Stomach smooth muscle (tissue), 2 donors: ENCODE data around the gene RPTOR.

ENCODE experiments used
- H3K27ac ChIP-seq: one replicate; pipeline ENCODE4 v1.7.0; 2013; ENCODE audit warnings: mild to moderate bottlenecking, low read length, inconsistent platforms
- H3K27me3 ChIP-seq, 2 donors: one replicate each; pipeline ENCODE4 v1.7.0; 2013; ENCODE audit warnings: low read length in 2 of 2; ENCODE audit not compliant: insufficient read depth in 2 of 2, control insufficient read depth in 1 of 2
- H3K36me3 ChIP-seq, 2 donors: one replicate each; pipeline ENCODE4 v1.7.0; 2013; ENCODE audit warnings: low read length in 2 of 2; ENCODE audit not compliant: control insufficient read depth in 2 of 2, insufficient read depth in 2 of 2
- H3K4me1 ChIP-seq: one replicate; pipeline ENCODE4 v1.7.0; 2013; ENCODE audit warnings: low read length; ENCODE audit not compliant: control insufficient read depth, insufficient read depth
- H3K4me3 ChIP-seq, 2 donors: one replicate each; pipeline ENCODE4 v1.7.0; 2013; ENCODE audit warnings: low read length in 2 of 2
- H3K9ac ChIP-seq, 2 donors: one replicate each; pipeline ENCODE4 v1.7.0; 2013; ENCODE audit warnings: low read length in 2 of 2, mild to moderate bottlenecking in 1 of 2
- H3K9me3 ChIP-seq, 2 donors: one replicate each; pipeline ENCODE4 v1.7.0; 2013; ENCODE audit warnings: low read length in 2 of 2; ENCODE audit not compliant: control insufficient read depth in 2 of 2
- donor health status: healthy.
- donor health status: Pancreatic carcinoma.

Gene RPTOR

DNA sequence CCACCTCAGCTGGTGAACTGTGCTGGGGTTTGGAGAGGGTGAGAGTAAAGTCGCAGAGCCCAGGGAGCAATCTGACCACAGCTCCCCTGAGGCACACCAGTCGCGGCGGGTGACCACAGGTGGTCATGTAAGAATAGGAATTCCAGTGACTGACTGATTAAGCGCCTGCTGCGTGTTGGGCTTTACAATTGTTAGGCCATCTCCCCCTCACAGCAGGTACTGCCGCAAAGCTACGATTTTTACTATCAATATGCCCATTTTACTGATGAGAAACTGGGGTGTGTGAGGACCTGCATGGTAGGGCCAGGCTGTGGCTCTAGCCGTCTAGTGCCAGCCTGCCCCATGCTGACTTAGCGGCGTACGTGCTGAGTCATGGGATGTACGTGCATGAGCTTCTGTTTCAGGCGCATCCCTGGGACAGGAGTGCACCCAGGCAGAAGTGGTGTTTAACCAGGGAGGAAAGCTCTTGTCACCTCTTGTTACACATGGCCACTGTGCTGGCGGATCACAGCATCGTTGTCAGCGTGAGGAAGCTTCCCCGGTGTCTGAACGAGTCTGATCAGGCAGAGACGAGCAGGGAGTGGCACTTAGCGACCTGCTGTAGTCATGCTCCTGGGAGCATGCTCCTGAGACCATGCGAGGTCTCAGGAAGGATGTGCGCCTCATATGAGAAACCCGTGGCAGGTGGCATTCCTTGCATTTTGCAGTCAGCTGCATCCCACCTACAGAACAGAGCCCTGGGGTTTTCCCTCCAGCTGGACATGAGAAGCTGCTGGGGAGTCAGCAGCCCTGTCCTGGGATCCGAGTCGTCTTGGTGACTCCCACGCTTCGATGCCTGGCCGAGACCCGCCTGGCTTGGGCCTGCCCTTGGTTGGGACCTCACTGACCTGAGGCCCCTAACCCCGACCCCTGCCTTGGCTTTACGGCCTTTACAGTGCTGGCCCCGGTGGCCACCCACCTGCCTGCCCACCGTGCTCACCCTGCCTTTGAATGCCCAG is 283.3 kb downstream of the RPTOR start:
- Histone ChIP-seq H3K4me1 (peaks cover 8% of the 10 kb centered on the region), H3K36me3 (peaks cover 1 to 10% of the 10 kb centered on the region in 2 donors), H3K9me3 (no peaks in the 10 kb centered on the region), H3K27me3 (no peaks in the 10 kb centered on the region), H3K27ac (no peak overlapping the region), H3K9ac (no peak overlapping the region), H3K4me3 (no peak overlapping the region)

DNA sequence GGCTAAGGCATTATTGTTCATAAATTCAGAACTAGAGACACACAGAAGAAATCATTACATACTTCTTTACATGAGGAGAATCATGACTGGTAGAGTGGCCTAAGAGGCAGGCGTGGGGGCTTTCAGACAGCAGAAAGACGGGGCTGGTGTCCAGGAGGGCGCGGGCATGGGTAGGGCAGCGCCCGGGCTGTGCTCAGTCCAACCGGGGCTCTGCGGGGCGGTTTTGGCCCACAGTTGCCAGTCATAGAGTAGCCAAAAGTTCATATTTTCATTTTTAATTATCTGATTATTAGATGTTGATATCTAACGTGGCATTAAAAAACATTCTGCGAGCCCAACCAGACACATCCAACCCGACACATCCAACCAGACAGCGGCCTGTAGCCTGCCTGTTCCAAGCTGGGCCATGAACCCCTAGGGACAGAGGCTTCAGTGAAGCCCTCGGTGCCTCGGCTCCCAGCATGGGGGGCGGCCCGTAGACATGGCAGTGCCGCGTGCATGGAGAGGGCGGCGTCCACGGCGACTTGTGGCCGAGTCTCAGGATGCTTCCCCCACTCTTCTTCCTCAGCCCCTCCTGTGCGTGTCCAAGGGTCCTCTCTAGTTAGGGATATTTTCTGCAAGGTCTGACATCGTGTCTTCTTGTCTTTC is 284.7 kb downstream of the RPTOR start:
- no peak overlapping the region for H3K9ac ChIP-seq
- no peak overlapping the region for H3K27ac ChIP-seq
- peaks cover 18% of the 10 kb centered on the region for H3K4me1 ChIP-seq
- no peaks in the 10 kb centered on the region for H3K27me3 ChIP-seq
- peaks cover 0 to 10% of the 10 kb centered on the region in 2 donors for H3K36me3 ChIP-seq
- no peaks in the 10 kb centered on the region for H3K9me3 ChIP-seq
- H3K4me3 ChIP-seq: no peak overlapping the region

DNA sequence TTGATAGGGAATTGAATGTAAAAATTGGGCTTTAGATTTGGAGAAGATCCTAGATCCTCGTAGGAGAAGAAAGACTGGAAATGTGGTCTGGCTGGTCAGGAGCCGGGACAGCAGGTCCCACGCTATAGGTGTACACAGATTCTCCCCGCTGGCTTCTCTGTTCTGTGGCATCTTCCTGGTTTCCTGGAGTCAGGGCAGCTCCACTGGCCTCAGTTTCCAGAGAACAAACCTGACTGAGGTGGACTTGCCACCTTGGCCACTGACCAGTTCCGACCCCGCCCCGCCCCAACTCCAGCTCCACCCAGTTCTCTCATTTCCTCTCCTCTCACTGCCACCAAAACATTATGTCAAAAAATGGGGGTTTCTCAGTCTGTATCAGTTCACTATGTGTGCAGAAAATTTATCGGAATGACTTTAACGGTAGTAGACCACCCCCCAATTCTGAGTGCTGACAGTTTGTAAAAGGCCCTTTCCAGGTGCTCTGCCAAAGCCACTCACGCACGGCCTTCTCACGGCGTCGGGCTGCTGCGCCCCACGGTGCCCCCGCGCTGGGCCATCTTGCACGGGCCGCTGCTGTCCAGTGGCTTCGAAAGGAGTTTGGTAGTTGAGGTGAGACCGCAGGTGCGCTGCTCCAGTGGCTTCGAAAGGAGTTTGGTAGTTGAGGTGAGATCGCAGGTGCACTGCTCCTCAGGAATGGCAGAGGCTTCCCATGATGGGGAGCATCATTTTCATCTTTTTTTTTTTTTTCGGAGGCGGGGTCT is 285.6 kb downstream of the RPTOR start:
- Histone ChIP-seq H3K27me3 (no peaks in the 10 kb centered on the region), H3K9me3 (no peaks in the 10 kb centered on the region), H3K4me1 (peaks cover 18% of the 10 kb centered on the region), H3K27ac (no peak overlapping the region), H3K9ac (no peak overlapping the region), H3K4me3 (no peak overlapping the region), H3K36me3 (peaks cover 0 to 8% of the 10 kb centered on the region in 2 donors)

DNA sequence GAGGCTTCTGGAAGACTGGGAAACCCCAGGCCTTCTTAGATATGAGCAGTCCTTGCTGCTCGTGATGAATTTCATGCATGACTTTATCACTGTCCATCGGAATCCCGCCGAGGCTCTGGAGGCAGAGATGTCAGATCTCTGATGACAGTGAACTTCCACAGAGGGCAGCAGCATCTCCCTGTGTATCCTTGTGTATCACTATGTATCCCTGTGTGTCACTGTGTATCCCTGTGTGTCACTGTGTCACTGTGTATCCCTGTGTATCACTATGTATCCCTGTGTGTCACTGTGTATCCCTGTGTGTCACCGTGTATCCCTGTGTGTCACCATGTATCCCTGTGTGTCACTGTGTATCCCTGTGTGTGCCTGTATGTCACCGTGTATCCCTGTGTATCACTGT is 286.9 kb downstream of the RPTOR start:
- Histone ChIP-seq H3K9me3 (no peaks in the 10 kb centered on the region), H3K27ac (peak overlapping the region; percentile 89), H3K27me3 (no peaks in the 10 kb centered on the region), H3K4me3 (no peak overlapping the region), H3K36me3 (peaks cover 0 to 5% of the 10 kb centered on the region in 2 donors), H3K9ac (no peak overlapping the region), H3K4me1 (peaks cover 18% of the 10 kb centered on the region)

DNA sequence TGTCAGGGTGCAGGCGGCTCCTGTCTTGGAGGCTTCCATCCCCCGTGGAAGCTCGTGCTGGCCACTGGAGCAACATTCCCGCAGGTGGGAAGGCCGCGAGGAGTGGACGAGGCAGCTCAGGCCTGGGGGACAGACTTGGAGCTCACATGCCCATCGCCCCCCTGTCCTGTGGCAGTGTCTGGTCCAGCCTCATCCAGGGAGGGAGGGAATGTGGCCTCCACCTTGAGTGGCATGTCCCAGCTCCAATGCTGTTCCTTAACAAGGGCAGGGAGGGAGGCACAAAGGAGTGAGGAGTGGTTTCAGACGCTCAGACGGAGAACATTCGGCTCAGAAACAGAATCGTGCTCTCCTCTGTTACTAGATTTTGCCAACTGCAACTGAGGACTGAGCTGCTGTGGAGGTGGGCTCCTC is 287.6 kb downstream of the RPTOR start:
- peaks cover 0 to 5% of the 10 kb centered on the region in 2 donors for H3K36me3 ChIP-seq
- H3K9ac ChIP-seq: peak overlapping the region; percentile 73 to 95
- peak overlapping the region; percentile 74 to 78 for H3K4me3 ChIP-seq
- H3K27ac ChIP-seq: peak overlapping the region; percentile 89
- H3K27me3 ChIP-seq: no peaks in the 10 kb centered on the region
- peaks cover 18% of the 10 kb centered on the region for H3K4me1 ChIP-seq
- H3K9me3 ChIP-seq: no peaks in the 10 kb centered on the region

DNA sequence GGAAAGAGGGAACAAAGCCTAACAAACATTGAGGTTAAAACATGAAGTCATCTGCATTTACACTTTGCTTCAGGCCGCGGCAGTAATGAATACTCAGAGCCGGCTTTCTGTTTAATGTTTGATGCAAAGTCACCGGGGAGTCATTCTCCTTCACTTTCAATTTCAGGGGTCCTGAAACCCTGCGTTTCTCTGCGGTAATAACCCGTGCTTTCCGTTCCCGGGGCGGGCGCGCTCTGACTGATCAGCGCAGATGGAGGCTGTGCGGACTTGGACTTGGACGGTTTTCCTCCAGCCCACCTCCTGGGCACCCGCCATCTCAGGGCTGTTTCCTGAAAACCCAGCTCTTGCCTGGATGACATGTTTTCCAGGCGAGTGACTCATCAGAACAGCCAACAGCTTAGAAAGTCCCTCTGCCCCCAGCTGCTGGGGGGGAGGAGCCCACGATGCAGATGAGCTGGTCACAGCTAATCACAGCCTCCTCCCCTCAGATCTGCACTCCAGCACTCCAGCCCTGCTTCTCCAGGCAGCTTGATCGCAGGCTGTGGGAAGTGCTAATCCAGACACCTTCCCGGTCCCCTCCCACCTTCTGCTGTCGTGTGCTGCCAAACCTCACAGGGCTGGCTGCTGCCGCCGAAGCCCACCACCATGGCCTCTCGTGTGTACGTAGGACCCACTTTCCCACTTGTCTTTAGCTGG is 288.4 kb downstream of the RPTOR start:
- Histone ChIP-seq H3K27ac (peak overlapping the region; percentile 89), H3K36me3 (peaks cover 0 to 2% of the 10 kb centered on the region in 2 donors), H3K9me3 (no peaks in the 10 kb centered on the region), H3K9ac (peak overlapping the region; percentile 73 to 95), H3K4me3 (peak overlapping the region; percentile 74 to 78), H3K27me3 (no peaks in the 10 kb centered on the region), H3K4me1 (peaks cover 18% of the 10 kb centered on the region)

DNA sequence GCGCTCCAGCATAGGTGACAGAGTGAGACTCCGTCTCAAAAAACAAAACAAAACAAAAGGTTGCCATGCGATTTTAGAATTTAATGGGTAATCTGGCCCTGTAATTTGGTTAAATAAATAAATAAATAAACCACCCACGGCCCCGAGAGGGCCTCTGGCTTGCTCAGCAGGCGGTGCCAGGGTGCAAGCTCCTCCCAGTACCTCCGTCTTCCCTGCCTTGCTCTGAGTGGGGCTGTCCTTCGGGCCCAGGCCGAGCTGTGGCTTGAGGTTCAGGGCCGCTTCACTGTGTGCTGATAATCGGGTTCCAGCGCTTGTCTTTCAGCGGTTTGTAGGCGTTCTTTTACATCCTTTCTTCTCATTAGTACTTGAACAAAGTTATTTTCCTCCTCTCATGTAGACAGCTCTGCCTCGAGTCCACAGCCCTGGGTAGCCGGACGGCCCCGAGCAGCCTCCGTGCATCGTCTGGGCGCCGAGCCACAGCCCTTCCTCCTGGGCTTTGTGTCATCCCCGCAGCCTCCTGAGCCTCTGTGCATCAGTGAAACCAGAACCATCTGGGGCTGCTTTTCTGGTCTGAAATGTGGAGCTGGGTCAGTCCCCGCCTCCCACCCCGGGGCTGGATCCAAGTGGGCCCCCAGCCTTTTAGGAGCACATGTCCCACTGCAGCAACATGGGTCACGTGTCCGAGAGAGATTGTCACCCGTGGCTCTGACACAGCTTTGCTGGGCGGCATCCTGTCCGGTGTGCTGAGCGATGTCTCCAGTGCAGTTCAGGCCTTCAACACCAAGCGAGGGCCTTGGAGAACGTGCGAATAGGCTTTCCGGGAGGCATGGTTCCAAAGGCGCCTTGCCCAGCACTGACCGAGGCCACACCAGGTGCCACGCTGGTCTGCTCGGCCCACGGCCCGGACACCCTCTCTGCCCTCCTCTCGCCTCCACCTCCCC is 289.6 kb downstream of the RPTOR start:
- no peak overlapping the region for H3K4me3 ChIP-seq
- no peaks in the 10 kb centered on the region for H3K9me3 ChIP-seq
- no peak overlapping the region for H3K27ac ChIP-seq
- peaks cover 18% of the 10 kb centered on the region for H3K4me1 ChIP-seq
- no peaks in the 10 kb centered on the region for H3K27me3 ChIP-seq
- no peak overlapping the region for H3K9ac ChIP-seq
- H3K36me3 ChIP-seq: peaks cover 0 to 2% of the 10 kb centered on the region in 2 donors

DNA sequence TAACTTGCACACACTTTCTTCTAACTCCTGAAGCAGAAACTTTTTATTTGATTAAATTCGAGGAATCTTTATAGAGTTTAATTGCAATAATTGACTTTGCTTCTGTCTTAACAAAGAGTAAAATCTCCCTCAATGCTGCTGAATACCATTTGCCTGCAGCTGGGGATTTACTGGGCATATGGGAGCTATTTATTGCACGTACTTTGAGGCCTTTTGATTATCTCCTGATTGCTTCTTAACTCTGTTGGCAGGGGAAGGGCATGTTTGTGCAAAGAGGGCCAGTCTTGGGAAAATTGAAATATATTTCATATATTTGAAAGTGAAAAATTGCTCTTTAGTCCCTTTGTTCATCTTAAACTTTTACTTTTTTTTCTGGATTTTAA is 290.2 kb downstream of the RPTOR start:
- Histone ChIP-seq H3K27ac (no peak overlapping the region), H3K9ac (no peak overlapping the region), H3K27me3 (no peaks in the 10 kb centered on the region), H3K9me3 (no peaks in the 10 kb centered on the region), H3K4me1 (peaks cover 18% of the 10 kb centered on the region), H3K4me3 (no peak overlapping the region), H3K36me3 (peaks cover 0 to 2% of the 10 kb centered on the region in 2 donors)

DNA sequence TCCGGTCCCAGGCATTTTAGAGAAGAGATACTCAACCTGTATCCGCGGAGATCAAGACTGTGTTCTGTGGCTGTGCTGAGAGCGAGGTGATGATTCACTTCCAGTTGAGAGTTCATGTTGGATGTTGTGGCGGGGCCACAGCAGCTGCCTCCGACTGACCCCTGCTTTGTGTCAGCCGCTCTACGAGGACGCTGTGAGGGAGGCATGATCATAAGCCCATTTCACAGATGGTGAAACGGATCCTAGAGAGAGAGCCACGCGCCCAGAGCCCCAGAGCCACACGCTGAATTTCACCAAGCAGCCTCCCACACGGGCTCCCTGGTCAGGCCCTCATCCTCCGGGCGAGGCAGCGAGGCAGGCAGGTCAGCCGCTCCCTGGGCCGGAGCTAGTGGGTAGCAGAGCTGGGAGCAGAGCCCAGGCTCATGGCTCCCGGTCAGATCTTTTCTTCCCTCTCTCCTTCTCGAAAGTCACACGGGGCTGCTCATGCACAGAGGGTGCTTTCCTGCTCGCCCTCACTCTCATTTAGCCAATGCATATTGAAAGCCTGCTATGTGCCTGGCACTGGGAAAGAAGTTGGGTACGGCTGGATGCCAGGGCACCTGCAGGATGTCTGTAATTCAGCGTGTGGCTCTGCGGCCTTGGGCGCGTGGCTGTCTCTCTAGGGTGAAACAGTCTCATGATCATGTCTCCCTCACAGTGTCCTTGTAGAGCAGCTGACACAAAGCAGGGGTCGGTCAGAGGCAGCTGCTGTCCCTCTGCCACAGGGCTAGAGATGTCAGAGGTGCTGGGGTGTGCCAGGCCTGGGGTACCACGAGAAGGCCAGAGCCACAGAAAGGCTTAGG is 291.4 kb downstream of the RPTOR start:
- H3K27ac ChIP-seq: no peak overlapping the region
- no peak overlapping the region for H3K9ac ChIP-seq
- H3K9me3 ChIP-seq: no peaks in the 10 kb centered on the region
- H3K36me3 ChIP-seq: peaks cover 0 to 2% of the 10 kb centered on the region in 2 donors
- H3K4me3 ChIP-seq: no peak overlapping the region
- H3K27me3 ChIP-seq: no peaks in the 10 kb centered on the region
- H3K4me1 ChIP-seq: peaks cover 18% of the 10 kb centered on the region
